ENCODE results near the gene CADPS2. TPM values are rescaled to one million over a fixed set of nuclear protein-coding genes. Genes with fewer than 3 reads are reported as not detected.

CADPS2 gene
- total and polyA plus RNA-seq, 2 donors (not counting 3 experiments of a cell fraction or from before 2014, with no cell fraction given) = 9.5 to 22.6 TPM

DNA sequence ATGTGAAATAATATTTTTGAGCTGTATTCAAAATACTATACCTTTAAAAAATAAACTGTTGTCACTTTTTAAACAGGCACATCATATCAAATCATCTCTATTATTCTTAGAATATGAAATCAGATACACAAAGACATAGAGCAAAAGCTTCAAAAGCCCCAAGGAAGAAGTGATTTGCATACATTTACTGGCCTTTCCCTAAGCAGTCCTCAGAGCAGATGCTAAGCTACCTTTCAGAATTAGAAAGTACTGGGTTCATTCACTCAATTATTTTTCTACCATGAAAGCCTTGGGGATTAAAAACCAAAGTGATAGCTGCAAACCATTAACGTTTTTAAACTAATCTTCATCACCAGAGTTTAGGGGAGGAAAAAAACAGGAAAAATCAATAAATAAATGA lies 127.8 kb downstream of the CADPS2 start:
- dilution Hi-C loops (cut with MboI; ENCODE audit: extremely low pct_ligation_motif_present, low sequenced_read_pairs) = no loop called here
- BruUV-seq (replicated peaks) = no TSS peak
- Histone ChIP-seq H2AFZ (ENCODE audit: low read depth, low read length) (no peak overlapping the region), H3K4me1 (ENCODE audit: control insufficient read depth, extremely low read depth, insufficient read depth, low read length) (peaks cover 3% of the 10 kb centered on the region), H3K9me1 (replicated peaks; ENCODE audit: control insufficient read depth, extremely low read depth, insufficient read depth, low read length) (no peaks in the 10 kb centered on the region), H3K27ac (ENCODE audit: insufficient read depth, low read depth, low read length) (no peak overlapping the region), H3K9ac (replicated peaks; ENCODE audit: extremely low read depth, insufficient read depth, low read length) (no peak overlapping the region), H3K4me2 (ENCODE audit: insufficient read depth, low read length) (no peak overlapping the region), H3K9me3 (replicated peaks; ENCODE audit: control insufficient read depth, insufficient read depth, low read length) (no peaks in the 10 kb centered on the region), H3K27me3 (ENCODE audit: control insufficient read depth in 2 of 2, insufficient read depth in 2 of 2, low read length in 2 of 2) (no peaks in the 10 kb centered on the region), H4K20me1 (replicated peaks; ENCODE audit: control insufficient read depth, extremely low read depth, insufficient read depth, low read length) (no peaks in the 10 kb centered on the region), H3K79me2 (ENCODE audit: control insufficient read depth, insufficient read depth, low read length) (no peaks in the 10 kb centered on the region), H3K36me3 (ENCODE audit: control insufficient read depth in 2 of 2, extremely low read depth in 1 of 2, insufficient read depth in 2 of 2, low read length in 2 of 2) (no peaks in the 10 kb centered on the region), H3K4me3 (replicated peaks in 1 of 3; ENCODE audit: insufficient read depth in 1 of 3, low read depth in 1 of 3, low read length in 3 of 3) (no peak overlapping the region)
- POLR2A ChIA-PET = no interaction called here
- DNase-seq (ENCODE audit: low read depth, low spot score) = no peak
- CTCF ChIA-PET = interaction anchor here (0.8 to 1.2 kb wide), 2 partner anchors 13 to 45 kb away, joined by 3 to 4 read pairs; no protein-coding TSS in a partner anchor
- TF ChIP-seq MYC (IDR thresholded peaks at IDR 0.05; ENCODE audit: low read depth, low read length) = no peak
- TF ChIP-seq GATA2 (IDR thresholded peaks at IDR 0.05; ENCODE audit: insufficient read depth, insufficient read length, low read depth, low read length) = no peak
- no peak for TF ChIP-seq FOS (IDR thresholded peaks at IDR 0.05; ENCODE audit: borderline replicate concordance, insufficient read depth, low read length)
- TF ChIP-seq, protein P1, sequence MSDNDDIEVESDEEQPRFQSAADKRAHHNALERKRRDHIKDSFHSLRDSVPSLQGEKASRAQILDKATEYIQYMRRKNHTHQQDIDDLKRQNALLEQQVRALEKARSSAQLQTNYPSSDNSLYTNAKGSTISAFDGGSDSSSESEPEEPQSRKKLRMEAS (IDR thresholded peaks at IDR 0.05; ENCODE audit: insufficient read depth, insufficient read length) = no peak
- TF ChIP-seq POLR2AphosphoS5 (IDR thresholded peaks at IDR 0.05; ENCODE audit: insufficient read depth, low read depth, low read length) = no peak
- TF ChIP-seq, protein P2, sequence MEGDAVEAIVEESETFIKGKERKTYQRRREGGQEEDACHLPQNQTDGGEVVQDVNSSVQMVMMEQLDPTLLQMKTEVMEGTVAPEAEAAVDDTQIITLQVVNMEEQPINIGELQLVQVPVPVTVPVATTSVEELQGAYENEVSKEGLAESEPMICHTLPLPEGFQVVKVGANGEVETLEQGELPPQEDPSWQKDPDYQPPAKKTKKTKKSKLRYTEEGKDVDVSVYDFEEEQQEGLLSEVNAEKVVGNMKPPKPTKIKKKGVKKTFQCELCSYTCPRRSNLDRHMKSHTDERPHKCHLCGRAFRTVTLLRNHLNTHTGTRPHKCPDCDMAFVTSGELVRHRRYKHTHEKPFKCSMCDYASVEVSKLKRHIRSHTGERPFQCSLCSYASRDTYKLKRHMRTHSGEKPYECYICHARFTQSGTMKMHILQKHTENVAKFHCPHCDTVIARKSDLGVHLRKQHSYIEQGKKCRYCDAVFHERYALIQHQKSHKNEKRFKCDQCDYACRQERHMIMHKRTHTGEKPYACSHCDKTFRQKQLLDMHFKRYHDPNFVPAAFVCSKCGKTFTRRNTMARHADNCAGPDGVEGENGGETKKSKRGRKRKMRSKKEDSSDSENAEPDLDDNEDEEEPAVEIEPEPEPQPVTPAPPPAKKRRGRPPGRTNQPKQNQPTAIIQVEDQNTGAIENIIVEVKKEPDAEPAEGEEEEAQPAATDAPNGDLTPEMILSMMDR (IDR thresholded peaks at IDR 0.05; ENCODE audit: extremely low read depth in 1 of 2, insufficient read depth in 1 of 2, low read depth in 1 of 2, low read length in 2 of 2) = no peak
- TF ChIP-seq EZH2 (IDR thresholded peaks at IDR 0.05; ENCODE audit: borderline replicate concordance, low read depth, low read length, severe bottlenecking) = no peak
- no peak for TF ChIP-seq POLR2A (IDR thresholded peaks at IDR 0.05; ENCODE audit: low read depth, low read length)
- TF ChIP-seq JUN (IDR thresholded peaks at IDR 0.05; ENCODE audit: borderline replicate concordance, insufficient read depth, insufficient read length, low read depth) = no peak
- no peak for FAIRE-seq
- intact Hi-C loops (cut with micrococcal nuclease) = no loop called here
